HEK293T (cell line): ENCODE measurements around the gene PNN.

Source experiments
- ELF4 ChIP-seq: fragments of 450-650 bp; IDR thresholded peaks from 2 replicates; pipeline ENCODE4 v1.6.1; 2017; ENCODE audit warnings: antibody characterized with exemption
- FOXK2 ChIP-seq: fragments of 450-650 bp; IDR thresholded peaks from 2 replicates; pipeline ENCODE4 v1.6.1; 2016; ENCODE audit warnings: mild to moderate bottlenecking
- HDGF ChIP-seq: fragments of 450-650 bp; IDR thresholded peaks from 2 replicates; pipeline ENCODE4 v1.6.1; 2017; ENCODE audit warnings: antibody characterized with exemption, borderline replicate concordance
- L3MBTL2 ChIP-seq: fragments of 450-650 bp; conservative IDR thresholded peaks from 2 replicates; pipeline ENCODE4 v1.6.1; 2016; ENCODE audit warnings: mild to moderate bottlenecking
- TARDBP ChIP-seq: fragments of 450-650 bp; IDR thresholded peaks from 2 replicates; pipeline ENCODE4 v1.6.1; 2016
- ZNF384 ChIP-seq: fragments of 450-650 bp; IDR thresholded peaks from 2 replicates; pipeline ENCODE4 v1.6.1; 2016

DNA sequence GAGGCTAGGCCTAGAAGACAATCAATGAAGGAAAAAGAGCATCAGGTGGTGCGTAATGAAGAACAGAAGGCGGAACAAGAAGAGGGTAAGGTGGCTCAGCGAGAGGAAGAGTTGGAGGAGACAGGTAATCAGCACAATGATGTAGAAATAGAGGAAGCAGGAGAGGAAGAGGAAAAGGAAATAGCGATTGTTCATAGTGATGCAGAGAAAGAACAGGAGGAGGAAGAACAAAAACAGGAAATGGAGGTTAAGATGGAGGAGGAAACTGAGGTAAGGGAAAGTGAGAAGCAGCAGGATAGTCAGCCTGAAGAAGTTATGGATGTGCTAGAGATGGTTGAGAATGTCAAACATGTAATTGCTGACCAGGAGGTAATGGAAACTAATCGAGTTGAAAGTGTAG lies 5.5 kb downstream of the PNN start:
- TF ChIP-seq HDGF (no peak), L3MBTL2 (no peak), ELF4 (no peak; the same call in 1 of the 2 replicates), ZNF384 (no peak), FOXK2 (no peak), TARDBP (no peak)
